H1 (cell line): ENCODE data around the gene RNF126. TPM values are rescaled to one million over a fixed set of nuclear protein-coding genes. Genes with fewer than 3 reads are reported as not detected.

ENCODE experiments used
- GTF2F1 ChIP-seq: IDR thresholded peaks from 2 replicates; pipeline ENCODE4 v1.6.1; 2012; ENCODE audit warnings: low read depth, low read length, improper control_type of control experiment, borderline replicate concordance
- JUND ChIP-seq: IDR thresholded peaks from 2 replicates; pipeline ENCODE4 v1.6.1; 2011; ENCODE audit warnings: mild to moderate bottlenecking, improper control_type of control experiment, low read length
- SAP30 ChIP-seq: fragments of 300-600 bp; sonication (generic); IDR thresholded peaks from 2 replicates; pipeline ENCODE4 v1.7.1; 2012; ENCODE audit warnings: low read length, moderate library complexity, mild to moderate bottlenecking, inconsistent platforms; ENCODE audit not compliant: insufficient read depth, insufficient replicate concordance
- SUZ12 ChIP-seq: fragments of 200-600 bp; sonication (generic); IDR thresholded peaks from 2 replicates; pipeline ENCODE4 v1.6.1; 2012; ENCODE audit warnings: mild to moderate bottlenecking, inconsistent platforms, low read length, moderate library complexity, mixed read lengths
- TBP ChIP-seq: IDR thresholded peaks from 2 replicates; pipeline ENCODE4 v1.6.1; 2011; ENCODE audit warnings: low read depth, low read length, improper control_type of control experiment
- TEAD4 ChIP-seq: IDR thresholded peaks from 2 replicates; pipeline ENCODE4 v1.6.1; 2012; ENCODE audit warnings: low read depth, low read length, inconsistent platforms, mixed read lengths
- YY1 ChIP-seq: IDR thresholded peaks from 2 replicates; pipeline ENCODE4 v1.6.1; 2011; ENCODE audit warnings: low read depth, mild to moderate bottlenecking, low read length
- polyA plus RNA-seq, 7 experiments: library from polyadenylated mRNA; depleted of rRNA in 3 of 7; stranded (reverse) in 5 of 7; unstranded in 2 of 7; fragments of >200 nt in 5 of 7; fragments of 200-250 nt in 2 of 7; gene quantifications; 1 replicate in 5 of 7; 2 replicates in 1 of 7; 4 replicates in 1 of 7; pipeline versions ENCODE4 v1.2.1 to v1.2.3, GENCODE V29; 2011 to 2013; ENCODE audit warnings: missing spikeins in 2 of 7, mixed read lengths in 2 of 7
- total RNA-seq: library from RNA; stranded (reverse); fragmentation: NEBNext Ultra II Directional; extraction: Animal tissue kit (Norgen Biotek cat#: 25700); gene quantifications from 2 replicates; pipeline ENCODE4 v1.2.1, GENCODE V29; 2021
- TF ChIP-seq, protein P1 (sequence below): fragments of 300-600 bp; sonication (generic); IDR thresholded peaks from 2 replicates; pipeline ENCODE4 v1.7.1; 2012; ENCODE audit warnings: low read length, moderate library complexity, mild to moderate bottlenecking, inconsistent platforms; ENCODE audit not compliant: insufficient replicate concordance
- TF ChIP-seq, protein P2 (sequence below): IDR thresholded peaks from 2 replicates; pipeline ENCODE4 v1.6.1; 2011; ENCODE audit warnings: low read length, improper control_type of control experiment
- TF ChIP-seq, protein P3 (sequence below): IDR thresholded peaks from 2 replicates; pipeline ENCODE4 v1.6.1; 2011; ENCODE audit warnings: low read depth, mild to moderate bottlenecking, low read length; ENCODE audit not compliant: insufficient read depth

RNF126 gene
- total and polyA plus RNA-seq, 2 of the 8 experiments (the other 6 are each of a cell fraction or from before 2014, with no cell fraction given): 21.8 to 68.0 TPM

DNA sequence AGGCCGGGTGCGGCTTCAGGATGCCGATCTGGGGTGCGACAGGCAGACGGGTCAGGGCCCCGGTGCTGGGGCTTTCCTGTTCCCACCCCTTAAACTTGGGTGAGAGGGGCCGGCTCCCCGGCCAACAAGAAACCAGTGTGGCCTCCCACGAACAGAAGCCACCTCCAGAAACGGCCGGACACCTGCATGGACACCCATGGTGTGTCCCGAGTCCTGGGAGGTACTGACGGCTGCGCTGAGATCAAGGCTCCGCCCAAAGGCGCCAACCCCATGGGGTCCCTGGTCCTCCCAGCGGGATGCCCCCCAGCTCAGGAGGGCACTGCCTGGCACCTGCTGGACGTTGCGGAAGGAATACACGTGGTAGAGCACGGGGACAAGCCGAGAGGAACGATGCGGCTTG lies 41.2 kb downstream of the RNF126 start (continued):
- TF ChIP-seq, protein P1, sequence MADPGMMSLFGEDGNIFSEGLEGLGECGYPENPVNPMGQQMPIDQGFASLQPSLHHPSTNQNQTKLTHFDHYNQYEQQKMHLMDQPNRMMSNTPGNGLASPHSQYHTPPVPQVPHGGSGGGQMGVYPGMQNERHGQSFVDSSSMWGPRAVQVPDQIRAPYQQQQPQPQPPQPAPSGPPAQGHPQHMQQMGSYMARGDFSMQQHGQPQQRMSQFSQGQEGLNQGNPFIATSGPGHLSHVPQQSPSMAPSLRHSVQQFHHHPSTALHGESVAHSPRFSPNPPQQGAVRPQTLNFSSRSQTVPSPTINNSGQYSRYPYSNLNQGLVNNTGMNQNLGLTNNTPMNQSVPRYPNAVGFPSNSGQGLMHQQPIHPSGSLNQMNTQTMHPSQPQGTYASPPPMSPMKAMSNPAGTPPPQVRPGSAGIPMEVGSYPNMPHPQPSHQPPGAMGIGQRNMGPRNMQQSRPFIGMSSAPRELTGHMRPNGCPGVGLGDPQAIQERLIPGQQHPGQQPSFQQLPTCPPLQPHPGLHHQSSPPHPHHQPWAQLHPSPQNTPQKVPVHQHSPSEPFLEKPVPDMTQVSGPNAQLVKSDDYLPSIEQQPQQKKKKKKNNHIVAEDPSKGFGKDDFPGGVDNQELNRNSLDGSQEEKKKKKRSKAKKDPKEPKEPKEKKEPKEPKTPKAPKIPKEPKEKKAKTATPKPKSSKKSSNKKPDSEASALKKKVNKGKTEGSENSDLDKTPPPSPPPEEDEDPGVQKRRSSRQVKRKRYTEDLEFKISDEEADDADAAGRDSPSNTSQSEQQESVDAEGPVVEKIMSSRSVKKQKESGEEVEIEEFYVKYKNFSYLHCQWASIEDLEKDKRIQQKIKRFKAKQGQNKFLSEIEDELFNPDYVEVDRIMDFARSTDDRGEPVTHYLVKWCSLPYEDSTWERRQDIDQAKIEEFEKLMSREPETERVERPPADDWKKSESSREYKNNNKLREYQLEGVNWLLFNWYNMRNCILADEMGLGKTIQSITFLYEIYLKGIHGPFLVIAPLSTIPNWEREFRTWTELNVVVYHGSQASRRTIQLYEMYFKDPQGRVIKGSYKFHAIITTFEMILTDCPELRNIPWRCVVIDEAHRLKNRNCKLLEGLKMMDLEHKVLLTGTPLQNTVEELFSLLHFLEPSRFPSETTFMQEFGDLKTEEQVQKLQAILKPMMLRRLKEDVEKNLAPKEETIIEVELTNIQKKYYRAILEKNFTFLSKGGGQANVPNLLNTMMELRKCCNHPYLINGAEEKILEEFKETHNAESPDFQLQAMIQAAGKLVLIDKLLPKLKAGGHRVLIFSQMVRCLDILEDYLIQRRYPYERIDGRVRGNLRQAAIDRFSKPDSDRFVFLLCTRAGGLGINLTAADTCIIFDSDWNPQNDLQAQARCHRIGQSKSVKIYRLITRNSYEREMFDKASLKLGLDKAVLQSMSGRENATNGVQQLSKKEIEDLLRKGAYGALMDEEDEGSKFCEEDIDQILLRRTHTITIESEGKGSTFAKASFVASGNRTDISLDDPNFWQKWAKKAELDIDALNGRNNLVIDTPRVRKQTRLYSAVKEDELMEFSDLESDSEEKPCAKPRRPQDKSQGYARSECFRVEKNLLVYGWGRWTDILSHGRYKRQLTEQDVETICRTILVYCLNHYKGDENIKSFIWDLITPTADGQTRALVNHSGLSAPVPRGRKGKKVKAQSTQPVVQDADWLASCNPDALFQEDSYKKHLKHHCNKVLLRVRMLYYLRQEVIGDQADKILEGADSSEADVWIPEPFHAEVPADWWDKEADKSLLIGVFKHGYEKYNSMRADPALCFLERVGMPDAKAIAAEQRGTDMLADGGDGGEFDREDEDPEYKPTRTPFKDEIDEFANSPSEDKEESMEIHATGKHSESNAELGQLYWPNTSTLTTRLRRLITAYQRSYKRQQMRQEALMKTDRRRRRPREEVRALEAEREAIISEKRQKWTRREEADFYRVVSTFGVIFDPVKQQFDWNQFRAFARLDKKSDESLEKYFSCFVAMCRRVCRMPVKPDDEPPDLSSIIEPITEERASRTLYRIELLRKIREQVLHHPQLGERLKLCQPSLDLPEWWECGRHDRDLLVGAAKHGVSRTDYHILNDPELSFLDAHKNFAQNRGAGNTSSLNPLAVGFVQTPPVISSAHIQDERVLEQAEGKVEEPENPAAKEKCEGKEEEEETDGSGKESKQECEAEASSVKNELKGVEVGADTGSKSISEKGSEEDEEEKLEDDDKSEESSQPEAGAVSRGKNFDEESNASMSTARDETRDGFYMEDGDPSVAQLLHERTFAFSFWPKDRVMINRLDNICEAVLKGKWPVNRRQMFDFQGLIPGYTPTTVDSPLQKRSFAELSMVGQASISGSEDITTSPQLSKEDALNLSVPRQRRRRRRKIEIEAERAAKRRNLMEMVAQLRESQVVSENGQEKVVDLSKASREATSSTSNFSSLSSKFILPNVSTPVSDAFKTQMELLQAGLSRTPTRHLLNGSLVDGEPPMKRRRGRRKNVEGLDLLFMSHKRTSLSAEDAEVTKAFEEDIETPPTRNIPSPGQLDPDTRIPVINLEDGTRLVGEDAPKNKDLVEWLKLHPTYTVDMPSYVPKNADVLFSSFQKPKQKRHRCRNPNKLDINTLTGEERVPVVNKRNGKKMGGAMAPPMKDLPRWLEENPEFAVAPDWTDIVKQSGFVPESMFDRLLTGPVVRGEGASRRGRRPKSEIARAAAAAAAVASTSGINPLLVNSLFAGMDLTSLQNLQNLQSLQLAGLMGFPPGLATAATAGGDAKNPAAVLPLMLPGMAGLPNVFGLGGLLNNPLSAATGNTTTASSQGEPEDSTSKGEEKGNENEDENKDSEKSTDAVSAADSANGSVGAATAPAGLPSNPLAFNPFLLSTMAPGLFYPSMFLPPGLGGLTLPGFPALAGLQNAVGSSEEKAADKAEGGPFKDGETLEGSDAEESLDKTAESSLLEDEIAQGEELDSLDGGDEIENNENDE: no peak
- TF ChIP-seq SUZ12 (no peak), JUND (no peak), YY1 (no peak), SAP30 (no peak), GTF2F1 (no peak), TEAD4 (no peak), TBP (no peak)
- TF ChIP-seq, protein P2, sequence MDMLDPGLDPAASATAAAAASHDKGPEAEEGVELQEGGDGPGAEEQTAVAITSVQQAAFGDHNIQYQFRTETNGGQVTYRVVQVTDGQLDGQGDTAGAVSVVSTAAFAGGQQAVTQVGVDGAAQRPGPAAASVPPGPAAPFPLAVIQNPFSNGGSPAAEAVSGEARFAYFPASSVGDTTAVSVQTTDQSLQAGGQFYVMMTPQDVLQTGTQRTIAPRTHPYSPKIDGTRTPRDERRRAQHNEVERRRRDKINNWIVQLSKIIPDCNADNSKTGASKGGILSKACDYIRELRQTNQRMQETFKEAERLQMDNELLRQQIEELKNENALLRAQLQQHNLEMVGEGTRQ: no peak
- TF ChIP-seq, protein P3, sequence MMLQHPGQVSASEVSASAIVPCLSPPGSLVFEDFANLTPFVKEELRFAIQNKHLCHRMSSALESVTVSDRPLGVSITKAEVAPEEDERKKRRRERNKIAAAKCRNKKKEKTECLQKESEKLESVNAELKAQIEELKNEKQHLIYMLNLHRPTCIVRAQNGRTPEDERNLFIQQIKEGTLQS: no peak
